Measurements from ENCODE around the gene COL5A1.

COL5A1 gene

GRCh38 chr9:134602547-134603362 is 38.8 kb upstream of the COL5A1 start:
- peak; percentile 87 for DNase-seq (ENCODE audit: extremely low read depth, low read depth)

DNA sequence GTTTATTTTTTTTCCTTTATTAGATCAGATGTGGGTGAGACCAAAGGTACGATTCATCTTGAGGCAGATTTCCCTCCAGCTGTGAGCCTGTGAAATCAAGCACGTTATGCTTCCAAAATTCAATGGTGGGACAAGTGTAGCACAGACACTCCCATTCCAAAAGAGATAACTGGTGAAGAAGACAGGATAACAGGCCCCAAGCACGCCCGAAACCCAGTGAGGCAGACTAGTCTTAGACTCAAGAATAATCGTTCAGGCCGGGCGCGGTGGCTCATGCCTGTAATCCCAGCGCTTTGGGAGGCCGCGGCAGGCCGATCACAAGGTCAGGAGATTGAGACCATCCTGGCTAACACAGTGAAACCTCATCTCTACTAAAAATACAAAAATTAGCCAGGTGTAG is 36.8 kb upstream of the COL5A1 start:
- no peak for TF ChIP-seq CTCF (IDR thresholded peaks at IDR 0.05; ENCODE audit: low read depth, low read length)
- DNase-seq (ENCODE audit: extremely low read depth, low read depth), result no peak

More at GRCh38 chr9:134602547-134603362, 38.8 kb upstream of the COL5A1 start:
- no peak for TF ChIP-seq CTCF (IDR thresholded peaks at IDR 0.05; ENCODE audit: low read depth, low read length)

GRCh38 chr9:134605351-134605965 is 36.1 kb upstream of the COL5A1 start:
- no peak for DNase-seq (ENCODE audit: extremely low read depth, low read depth)
- no peak for TF ChIP-seq CTCF (IDR thresholded peaks at IDR 0.05; ENCODE audit: low read depth, low read length)

- DNase-seq (ENCODE audit: extremely low read depth, low read depth), result no peak
- TF ChIP-seq CTCF (IDR thresholded peaks at IDR 0.05; ENCODE audit: low read depth, low read length), result no peak
Measured at GRCh38 chr9:134605966-134606357, 35.6 kb upstream of the COL5A1 start.

- no peak for TF ChIP-seq CTCF (IDR thresholded peaks at IDR 0.05; ENCODE audit: low read depth, low read length)
- DNase-seq (ENCODE audit: extremely low read depth, low read depth), result no peak
Measured at GRCh38 chr9:134606951-134607731, 34.5 kb upstream of the COL5A1 start.

- no peak for DNase-seq (ENCODE audit: extremely low read depth, low read depth)
- TF ChIP-seq CTCF (IDR thresholded peaks at IDR 0.05; ENCODE audit: low read depth, low read length), result no peak
Measured at GRCh38 chr9:134607971-134608370, 33.6 kb upstream of the COL5A1 start.

DNA sequence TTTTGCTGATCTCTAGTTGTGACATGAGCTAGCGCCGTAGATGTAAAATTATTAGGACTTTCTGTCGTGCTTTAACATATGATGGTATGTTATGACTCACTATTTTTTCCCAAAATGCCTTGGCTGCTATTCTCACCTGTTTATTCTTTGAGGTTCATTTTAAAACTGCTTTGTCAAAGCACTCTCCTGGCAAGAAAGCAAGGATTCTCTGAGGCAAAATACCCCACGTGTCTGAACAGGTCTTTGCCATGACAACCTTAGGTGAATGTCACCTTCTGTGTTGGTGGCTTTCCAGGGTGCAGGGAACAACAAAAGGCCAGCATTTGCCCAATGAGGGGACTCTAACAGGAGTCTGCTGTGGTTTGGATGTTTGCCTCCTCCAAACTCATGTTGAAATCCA is 30.6 kb upstream of the COL5A1 start:
- no peak for DNase-seq (ENCODE audit: extremely low read depth, low read depth)
- TF ChIP-seq CTCF (IDR thresholded peaks at IDR 0.05; ENCODE audit: low read depth, low read length), result no peak

All from AG09319 (cell line).